Measurements from ENCODE around the gene GALNT4. TPM values are rescaled to one million over a fixed set of nuclear protein-coding genes. Genes with fewer than 3 reads are reported as not detected.

GALNT4 gene
- total RNA-seq, 1 donor from 2014 or later, result 27.9 TPM

DNA sequence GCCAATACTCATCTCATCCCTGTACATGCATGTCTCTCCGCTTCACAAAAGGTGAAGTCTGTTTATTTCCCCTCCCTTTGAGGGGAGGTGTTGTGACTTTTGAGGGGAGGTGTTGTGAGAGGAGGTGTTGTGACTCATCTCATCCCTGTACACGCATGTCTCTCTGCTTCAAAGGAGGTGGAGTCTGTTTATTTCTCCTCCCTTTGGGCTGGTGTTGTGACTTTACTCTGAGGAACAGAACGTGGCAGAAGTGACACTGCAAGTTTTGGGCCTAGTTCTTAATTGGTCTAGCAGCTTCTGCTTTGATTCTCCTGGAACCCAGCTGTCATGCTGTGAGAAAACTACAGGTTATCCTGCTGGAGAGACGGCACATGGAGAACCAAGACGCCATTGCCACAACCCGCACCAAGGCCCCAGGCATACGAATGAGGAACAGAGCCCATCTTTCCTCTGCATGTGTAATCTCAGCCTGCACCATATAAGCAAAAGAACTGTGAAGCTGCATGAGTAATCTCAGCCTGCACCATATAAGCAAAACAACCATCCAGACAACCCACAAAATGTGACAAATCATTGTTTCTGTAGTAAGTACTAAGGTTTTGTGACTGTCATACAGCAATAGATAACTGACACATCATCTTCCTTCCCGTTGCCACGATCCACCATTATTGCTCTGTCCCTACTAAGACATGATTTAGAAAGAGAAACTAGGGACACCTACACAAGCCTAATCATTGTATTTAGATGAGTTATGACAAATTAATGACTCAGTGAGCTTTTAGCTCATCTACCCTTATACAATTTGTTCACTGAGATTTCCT lies 30.0 kb downstream of the GALNT4 start:
- H3K36me3 Mint-ChIP-seq (ENCODE audit: insufficient read depth), result peaks cover 28% of the 10 kb centered on the region
- peaks cover 36% of the 10 kb centered on the region for H3K4me1 Mint-ChIP-seq (ENCODE audit: low read depth)
- DNase-seq (ENCODE audit: low spot score, unreplicated experiment), result no peak
- TF ChIP-seq, protein P1, sequence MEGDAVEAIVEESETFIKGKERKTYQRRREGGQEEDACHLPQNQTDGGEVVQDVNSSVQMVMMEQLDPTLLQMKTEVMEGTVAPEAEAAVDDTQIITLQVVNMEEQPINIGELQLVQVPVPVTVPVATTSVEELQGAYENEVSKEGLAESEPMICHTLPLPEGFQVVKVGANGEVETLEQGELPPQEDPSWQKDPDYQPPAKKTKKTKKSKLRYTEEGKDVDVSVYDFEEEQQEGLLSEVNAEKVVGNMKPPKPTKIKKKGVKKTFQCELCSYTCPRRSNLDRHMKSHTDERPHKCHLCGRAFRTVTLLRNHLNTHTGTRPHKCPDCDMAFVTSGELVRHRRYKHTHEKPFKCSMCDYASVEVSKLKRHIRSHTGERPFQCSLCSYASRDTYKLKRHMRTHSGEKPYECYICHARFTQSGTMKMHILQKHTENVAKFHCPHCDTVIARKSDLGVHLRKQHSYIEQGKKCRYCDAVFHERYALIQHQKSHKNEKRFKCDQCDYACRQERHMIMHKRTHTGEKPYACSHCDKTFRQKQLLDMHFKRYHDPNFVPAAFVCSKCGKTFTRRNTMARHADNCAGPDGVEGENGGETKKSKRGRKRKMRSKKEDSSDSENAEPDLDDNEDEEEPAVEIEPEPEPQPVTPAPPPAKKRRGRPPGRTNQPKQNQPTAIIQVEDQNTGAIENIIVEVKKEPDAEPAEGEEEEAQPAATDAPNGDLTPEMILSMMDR (IDR thresholded peaks at IDR 0.05; ENCODE audit: unreplicated experiment), result no peak
- no peak overlapping the region for H3K27ac Mint-ChIP-seq
- H3K4me3 Mint-ChIP-seq (ENCODE audit: low read depth), result no peak overlapping the region
- no peaks in the 10 kb centered on the region for H3K27me3 Mint-ChIP-seq
- H3K9me3 Mint-ChIP-seq (ENCODE audit: low read depth), result no peaks in the 10 kb centered on the region

DNA sequence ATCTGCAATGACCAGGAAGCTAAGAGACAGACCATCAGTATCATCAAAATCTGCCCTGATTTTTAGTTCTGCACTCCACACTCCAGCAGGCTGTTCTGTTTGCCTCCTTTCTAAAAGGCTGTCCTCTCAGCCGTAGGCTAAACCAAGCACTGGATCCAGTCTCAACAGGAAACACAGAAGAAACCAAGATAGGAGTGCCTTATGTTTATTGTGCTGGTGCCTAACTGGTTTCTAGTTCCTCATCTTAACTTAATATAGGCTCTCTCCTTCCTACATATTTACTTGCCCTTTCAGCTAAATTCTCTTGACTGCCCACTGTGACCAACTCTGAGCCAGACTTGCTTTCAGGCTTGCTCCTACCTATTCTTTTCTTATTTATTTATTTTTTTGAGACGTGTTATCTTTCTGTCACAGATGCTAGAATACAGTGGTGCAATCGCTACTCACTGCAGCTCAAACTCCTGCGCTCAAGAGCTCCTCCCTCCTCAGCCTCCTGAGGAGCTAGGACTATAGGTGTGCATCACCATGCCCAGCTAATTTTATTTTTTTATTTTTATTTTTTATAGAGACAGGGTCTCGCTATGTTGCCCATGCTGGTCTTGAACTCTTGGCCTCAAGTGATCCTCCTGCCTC lies 30.8 kb downstream of the GALNT4 start:
- DNase-seq (ENCODE audit: low spot score, unreplicated experiment), result no peak
- Mint-ChIP-seq H3K4me1 (ENCODE audit: low read depth) (peaks cover 33% of the 10 kb centered on the region), H3K27me3 (no peaks in the 10 kb centered on the region), H3K9me3 (ENCODE audit: low read depth) (no peaks in the 10 kb centered on the region), H3K36me3 (ENCODE audit: insufficient read depth) (peaks cover 23% of the 10 kb centered on the region), H3K4me3 (ENCODE audit: low read depth) (no peak overlapping the region), H3K27ac (no peak overlapping the region)
- TF ChIP-seq, protein P1 (IDR thresholded peaks at IDR 0.05; ENCODE audit: unreplicated experiment), result no peak

DNA sequence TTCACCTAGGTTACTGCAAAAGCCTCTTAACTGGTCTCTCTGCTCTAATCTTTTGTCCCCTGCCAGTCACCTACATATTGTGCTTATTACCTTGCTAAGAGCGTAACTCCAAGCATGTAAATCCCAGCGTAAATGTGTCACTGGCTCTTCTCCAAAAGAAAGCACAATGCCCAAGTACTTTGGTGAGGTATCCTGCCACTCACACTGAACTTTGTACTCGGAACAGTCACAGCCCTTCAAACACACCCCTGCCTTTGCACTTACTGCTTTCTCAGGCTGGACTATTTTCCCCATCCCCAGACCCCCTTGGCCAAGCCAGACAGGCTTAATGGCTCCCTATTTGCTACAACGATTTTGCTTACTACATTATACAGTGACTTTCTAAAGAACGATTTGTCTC lies 31.7 kb downstream of the GALNT4 start:
- H3K36me3 Mint-ChIP-seq (ENCODE audit: insufficient read depth), result peaks cover 23% of the 10 kb centered on the region
- H3K27ac Mint-ChIP-seq, result no peak overlapping the region
- no peaks in the 10 kb centered on the region for H3K27me3 Mint-ChIP-seq
- H3K9me3 Mint-ChIP-seq (ENCODE audit: low read depth), result no peaks in the 10 kb centered on the region
- DNase-seq (ENCODE audit: low spot score, unreplicated experiment), result no peak
- TF ChIP-seq, protein P1 (IDR thresholded peaks at IDR 0.05; ENCODE audit: unreplicated experiment), result no peak
- no peak overlapping the region for H3K4me3 Mint-ChIP-seq (ENCODE audit: low read depth)
- H3K4me1 Mint-ChIP-seq (ENCODE audit: low read depth), result peaks cover 25% of the 10 kb centered on the region

DNA sequence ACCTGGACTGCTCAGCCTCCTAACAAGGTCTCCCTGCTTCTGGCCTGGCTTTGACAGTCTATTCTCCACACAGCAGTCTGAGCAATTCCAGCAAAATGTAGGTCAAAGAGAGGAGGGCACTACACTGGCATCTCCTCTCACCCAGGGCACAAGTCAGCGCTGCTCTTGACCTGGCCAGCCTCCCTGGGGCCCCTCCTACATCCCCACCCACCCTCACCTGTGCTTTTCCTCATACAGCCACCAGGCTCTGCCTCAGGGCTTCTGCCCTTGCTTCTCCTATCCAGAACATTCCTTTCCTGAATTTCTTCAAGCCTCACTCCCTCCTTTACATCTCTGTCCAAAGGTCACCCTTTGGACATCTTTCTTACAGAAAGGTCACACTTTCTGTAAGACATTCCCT lies 33.7 kb downstream of the GALNT4 start:
- no peak for DNase-seq (ENCODE audit: low spot score, unreplicated experiment)
- Mint-ChIP-seq H3K36me3 (ENCODE audit: insufficient read depth) (peaks cover 30% of the 10 kb centered on the region), H3K27ac (peak overlapping the region; percentile 75), H3K4me1 (ENCODE audit: low read depth) (peaks cover 8% of the 10 kb centered on the region), H3K4me3 (ENCODE audit: low read depth) (no peak overlapping the region), H3K27me3 (no peaks in the 10 kb centered on the region), H3K9me3 (ENCODE audit: low read depth) (no peaks in the 10 kb centered on the region)
- TF ChIP-seq, protein P1 (IDR thresholded peaks at IDR 0.05; ENCODE audit: unreplicated experiment), result no peak

DNA sequence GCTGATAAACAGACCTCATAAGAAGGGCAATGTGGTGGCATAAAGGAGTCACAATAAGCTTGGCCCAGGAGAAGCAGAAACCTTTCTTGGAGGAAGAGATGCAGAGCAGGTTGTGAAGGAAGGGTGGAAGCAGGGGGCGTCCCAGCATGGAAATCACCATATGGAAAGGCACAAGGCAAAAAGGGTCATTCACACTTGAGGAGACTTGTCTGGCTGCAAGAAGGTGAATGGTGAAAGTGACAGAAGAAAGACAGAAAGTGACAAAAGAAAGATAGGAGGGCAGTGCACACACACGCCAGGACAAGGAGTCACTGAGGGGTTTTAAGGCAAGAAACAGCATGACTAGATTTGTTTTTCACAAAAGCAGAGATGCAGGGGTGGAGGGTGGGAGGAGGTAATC lies 38.3 kb downstream of the GALNT4 start:
- Mint-ChIP-seq H3K27me3 (no peaks in the 10 kb centered on the region), H3K4me3 (ENCODE audit: low read depth) (no peak overlapping the region), H3K36me3 (ENCODE audit: insufficient read depth) (peaks cover 18% of the 10 kb centered on the region), H3K9me3 (ENCODE audit: low read depth) (no peaks in the 10 kb centered on the region), H3K27ac (peak overlapping the region; percentile 39), H3K4me1 (ENCODE audit: low read depth) (peaks cover 2% of the 10 kb centered on the region)
- no peak for DNase-seq (ENCODE audit: low spot score, unreplicated experiment)
- TF ChIP-seq, protein P1 (IDR thresholded peaks at IDR 0.05; ENCODE audit: unreplicated experiment), result no peak

Data from progenitor cell of endocrine pancreas (in vitro differentiated cells).